Stimulated activated CD4-positive, alpha-beta T cell treated with anti-CD3 and anti-CD28 coated beads, Interleukin-1b, Interleukin-23, amount 100 ng/mL, for 1 hour (primary cell): ENCODE data around the gene PTPMT1.
"Not testable (repeated sequence)": the region's sequence is repeated elsewhere in the genome, so short reads cannot be mapped to it uniquely, and the experiment has no call there.

Experiments used
- DNase-seq, 2 donors: peaks; one replicate each; pipeline ENCODE4 v3.0.0-alpha.2; 2020; ENCODE audit warnings: low read depth in 2 of 2

PTPMT1 gene

DNA sequence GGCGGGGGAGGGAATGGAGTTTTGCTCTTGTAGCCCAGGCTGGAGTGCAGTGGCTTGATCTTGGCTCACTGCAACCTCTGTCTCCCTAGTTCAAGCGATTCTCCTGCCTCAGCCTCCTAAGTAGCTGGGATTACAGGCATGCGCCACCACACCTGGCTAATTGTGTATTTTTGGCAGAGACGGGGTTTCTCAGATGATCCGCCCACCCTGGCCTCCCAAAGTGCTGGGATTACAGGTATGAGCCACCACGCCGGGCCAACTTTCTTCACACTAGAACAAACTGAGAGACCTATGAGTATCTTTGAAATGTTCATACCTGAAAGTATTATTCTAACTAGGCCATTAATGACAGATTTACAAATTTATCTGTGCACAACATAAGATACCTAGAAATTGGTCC lies 19.1 kb upstream of the PTPMT1 start:
- not testable (repeated sequence) for DNase-seq

DNA sequence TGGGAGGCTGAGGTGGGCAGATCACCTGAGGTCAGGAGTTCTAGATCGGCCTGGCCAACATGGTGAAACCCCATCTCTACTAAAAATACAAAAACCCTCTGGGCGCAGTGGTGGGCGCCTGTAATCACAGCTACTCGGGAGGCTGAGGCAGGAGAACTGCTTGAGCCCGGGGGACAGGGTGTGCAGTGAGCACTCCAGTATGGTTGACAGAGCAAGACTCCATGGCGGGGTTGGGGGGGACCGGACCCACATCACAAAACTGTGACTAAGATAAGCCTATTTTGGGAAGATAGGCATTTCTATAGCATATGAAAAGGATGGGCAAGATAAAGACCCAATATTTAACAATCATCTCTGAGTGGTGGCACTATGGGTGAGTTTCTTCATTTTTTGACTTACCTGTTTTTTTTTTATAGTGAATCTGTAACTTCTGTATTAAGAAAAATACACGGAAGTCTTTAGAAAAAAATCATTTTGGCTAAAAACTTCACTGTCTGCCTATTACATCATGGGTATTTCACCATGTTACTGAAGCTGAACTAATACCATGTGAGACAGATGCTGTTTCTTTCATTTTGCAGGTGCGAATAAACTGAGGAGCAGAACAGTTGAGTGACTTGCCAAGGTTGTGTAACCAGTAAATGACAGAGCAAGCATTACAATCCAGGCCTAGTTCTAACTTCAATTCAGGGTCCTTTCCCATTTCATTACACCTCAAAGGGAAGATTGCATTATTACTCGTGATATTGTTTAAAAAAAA lies 14.9 kb upstream of the PTPMT1 start:
- DNase-seq: no peak

DNA sequence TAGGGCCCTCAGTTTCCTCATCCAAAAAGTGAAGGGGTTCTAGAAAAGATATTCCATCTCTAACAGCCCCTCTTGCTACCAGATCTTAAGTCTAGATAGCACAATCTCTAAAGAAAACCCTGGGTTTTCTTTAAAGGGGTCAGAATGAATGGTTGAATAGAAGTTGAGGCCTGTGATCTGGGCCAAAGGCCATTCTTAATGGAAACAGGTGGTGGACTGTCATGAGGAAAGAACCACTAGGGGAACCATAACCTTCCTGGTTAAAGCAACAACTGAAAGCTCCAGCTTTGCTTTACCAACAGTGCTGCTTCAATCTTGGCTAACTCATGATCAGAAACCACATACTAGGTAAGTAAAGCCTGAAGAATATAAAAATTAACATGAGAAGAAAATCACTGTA lies 14.3 kb upstream of the PTPMT1 start:
- DNase-seq: no peak

DNA sequence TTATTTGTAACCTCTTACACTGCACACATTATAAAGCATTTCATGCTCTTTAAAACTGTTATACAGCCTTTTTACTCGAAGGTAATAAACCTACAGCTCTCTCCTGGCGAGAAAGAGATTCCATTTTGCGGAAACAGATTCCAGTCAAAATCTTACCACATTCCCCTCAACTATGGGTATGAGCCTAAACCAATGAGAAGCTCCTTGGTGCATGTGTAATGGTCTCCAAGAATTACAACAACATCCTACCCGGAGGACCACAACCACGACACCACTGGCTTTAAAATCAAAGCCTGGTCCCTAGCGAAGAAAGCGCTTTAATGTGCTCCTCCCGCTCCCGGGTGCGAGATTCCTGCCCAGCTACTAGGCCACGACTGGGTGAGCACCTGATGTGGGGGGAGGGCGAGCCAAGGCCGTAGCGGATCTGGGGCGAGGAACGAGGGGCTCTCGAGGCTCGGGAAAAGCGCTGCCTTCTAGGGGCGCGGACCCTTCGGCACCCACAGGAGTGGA lies 13.3 kb upstream of the PTPMT1 start:
- no peak for DNase-seq

DNA sequence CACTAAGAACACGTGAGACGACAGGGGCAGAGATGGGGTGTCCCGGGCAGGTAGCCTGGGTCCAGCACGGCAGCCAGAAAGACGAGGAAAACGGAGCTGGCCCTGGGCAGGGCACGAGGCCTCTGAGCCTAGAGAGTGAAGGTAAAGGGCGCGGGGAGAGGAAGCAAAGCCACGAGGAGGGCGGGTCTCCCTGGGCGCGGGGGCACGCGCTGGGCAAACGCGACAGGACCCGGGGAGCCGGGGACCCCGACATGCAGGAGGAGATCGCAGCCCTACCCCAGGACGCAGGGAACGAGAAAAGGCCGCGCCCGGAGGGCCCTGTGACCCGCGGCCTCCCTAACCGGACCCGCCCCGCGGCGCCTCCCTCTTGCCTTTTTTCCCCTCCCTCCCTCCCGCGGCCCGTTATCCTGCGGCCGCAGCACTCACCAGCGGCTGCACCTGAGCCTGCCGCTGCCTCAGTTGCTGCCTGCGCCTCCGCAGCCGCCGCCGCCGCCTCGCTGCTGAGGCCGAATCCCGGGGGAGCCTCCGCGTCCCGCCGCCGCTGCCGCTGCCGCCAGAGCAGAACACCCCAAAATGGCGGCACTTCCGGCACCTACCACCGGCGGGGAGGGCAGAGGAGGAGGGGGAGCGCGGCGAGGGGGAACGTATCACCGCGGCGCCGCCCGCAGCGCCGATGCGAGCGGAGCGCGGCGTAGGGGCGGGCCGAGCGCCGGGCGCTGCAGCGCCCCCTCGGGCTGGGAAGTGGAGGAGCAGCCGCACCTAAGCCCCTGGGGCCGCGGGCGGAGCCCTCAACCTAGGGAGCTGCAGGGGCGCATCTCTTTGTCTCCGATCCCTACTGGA lies 12.6 kb upstream of the PTPMT1 start, which contains the start of gene CELF1:
Gene CELF1, minus strand, starts transcription at position 567 of the 840 bp plus-strand sequence. CDS start 53,609 bp downstream, outside the sequence.
- DNase-seq: peak; percentile 79 to 83

DNA sequence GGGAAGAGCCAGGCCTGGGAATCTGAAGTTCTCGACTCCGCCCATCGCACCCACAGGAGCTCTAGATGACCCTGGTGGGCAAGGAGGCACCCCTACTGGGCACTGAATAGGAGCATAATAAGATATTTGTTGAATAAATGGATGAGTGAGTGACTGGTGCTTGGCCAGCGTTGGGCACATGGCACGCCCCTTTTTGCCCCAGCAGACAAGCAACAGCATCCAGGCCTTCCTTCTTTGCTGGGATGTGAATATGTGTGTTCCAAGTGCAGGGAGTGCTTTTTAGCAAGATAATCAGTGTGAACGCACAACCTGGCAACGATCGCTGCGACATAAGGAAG lies 12.0 kb upstream of the PTPMT1 start:
- no peak for DNase-seq

DNA sequence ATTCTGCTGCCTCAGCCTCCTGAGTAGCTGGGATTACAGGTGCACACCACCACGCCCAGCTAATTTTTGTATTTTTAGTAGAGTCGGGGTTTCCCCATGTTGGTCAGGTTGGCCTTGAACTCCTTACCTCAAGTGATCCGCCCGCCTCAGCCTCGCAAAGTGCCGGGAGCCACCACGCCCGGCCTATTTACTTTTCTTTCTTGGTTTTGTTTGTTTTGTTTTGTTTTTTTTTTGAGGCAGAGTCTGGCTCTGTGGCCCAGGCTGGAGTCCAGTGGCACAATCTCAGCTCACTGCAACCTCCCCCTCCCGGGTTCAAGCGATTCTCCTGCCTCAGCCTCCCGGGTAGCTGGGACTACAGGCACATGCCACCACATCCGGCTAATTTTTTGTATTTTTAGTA lies 8.4 kb upstream of the PTPMT1 start:
- DNase-seq: not testable (repeated sequence)

DNA sequence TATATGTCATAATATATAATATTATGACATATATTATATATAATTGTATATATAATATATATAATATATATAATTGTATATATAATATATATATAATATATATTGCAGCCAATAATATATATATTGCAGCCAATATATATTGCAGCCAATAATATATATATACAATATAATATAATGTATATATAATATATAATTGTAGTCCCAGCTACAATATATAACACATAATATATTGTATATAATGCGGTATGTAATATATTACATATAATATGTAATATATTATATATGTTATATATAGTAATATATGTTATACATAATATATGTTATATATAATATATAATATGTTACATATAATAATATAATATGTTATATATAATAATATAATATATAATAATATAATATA lies 6.7 kb upstream of the PTPMT1 start:
- DNase-seq: no peak

DNA sequence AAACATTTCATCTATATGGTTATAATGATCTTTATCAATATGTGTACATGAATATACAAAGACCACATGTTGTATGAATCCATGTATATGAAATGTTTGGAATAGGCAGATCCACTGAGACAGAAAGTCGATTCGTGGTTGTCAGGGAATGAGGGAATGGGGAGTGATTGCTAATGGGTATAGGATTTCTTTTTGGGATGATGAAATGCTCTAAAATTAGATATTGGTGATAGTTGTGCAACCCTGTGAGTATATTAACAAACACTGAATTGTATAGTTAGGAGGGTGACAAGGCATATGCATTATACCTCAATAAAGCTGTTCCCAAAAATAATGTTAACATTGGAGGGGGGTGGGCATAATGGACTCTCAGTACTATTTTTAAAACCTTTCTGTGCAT lies 5.0 kb upstream of the PTPMT1 start:
- no peak for DNase-seq

DNA sequence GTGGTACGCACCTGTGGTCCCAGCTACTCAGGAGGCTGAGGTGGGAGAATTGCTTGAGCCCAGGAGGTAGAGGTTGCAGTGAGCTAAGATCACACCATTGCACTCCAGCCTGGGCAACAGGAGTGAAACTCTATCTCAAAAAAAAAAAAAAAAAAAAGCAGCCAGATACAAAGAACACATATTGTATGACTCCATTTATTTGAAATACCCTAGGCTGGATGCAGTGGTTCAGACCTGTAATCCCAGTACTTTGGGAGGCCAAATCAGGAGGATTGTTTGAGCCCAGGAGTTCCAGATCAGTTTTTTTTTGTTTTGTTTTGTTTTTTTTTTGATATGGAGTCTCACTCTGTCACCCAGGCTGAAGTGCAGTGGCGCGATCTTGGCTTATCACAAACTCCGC lies 3.0 kb upstream of the PTPMT1 start:
- DNase-seq: not testable (repeated sequence)

DNA sequence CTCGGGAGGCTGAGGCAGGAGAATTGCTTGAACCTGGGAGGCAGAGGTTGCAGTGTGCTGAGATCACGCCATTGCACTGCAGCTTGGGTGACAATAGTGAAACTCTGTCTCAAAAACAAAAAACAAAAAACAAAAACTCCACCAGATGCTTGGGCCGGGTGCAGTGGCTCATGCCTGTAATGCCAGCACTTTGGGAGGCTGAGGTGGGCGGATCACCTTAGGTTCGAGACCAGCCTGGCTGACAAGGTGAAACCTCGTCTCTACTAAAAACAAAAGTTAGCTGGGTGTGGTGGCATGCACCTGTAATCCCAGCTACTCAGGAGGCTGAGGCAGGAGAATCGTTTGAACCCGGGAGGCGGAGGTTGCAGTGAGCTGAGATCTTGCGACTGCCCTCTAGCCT lies 1.0 kb upstream of the PTPMT1 start:
- not testable (repeated sequence) for DNase-seq

DNA sequence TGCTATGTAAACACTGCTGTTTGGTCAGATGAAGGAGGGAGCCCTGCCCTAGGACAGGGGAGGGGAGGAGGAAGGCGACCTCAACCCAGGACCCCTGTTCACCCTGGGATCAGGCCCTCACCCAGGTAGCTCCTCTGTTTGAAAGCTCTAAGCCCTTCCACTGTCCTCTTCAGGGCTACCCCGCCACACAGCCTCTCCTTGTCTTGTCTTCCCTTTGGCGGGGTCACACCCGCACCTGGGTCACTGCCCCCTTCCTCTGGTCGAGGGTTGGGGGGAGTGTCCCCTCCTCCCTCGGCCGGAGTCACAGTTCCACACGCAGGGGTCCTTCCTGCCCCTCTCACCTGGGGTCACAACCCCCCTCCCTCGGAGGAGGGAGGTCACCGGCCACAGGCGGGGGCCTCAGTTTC lies 463 bp upstream of the PTPMT1 start:
- DNase-seq: no peak

DNA sequence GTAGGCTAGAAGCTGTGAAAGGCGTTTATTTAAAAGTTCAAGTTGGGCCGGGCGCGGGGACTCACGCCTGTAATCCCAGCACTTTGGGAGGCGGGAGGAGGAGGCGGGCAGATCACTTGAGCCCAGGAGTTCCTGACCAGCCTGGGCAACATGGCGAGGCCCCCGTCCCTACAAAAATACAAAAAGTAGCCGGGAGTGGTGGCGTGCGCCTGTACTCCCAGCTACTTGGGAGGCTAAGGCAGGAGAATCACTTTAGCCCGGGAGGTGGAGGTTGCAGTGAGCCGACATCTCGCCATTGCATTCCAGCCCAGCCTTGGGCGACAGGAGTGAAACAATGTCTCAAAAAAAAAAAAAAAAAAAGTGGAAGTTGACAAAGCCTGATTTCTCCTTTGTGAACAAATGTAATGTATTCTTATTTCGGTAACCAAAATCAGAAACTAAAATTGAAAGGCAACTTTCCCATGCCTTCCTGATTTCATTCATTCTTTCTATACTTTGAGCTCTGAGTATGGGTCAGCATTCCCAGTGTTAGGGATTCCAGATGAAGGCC lies 825 bp downstream of the PTPMT1 start:
- DNase-seq: no peak

DNA sequence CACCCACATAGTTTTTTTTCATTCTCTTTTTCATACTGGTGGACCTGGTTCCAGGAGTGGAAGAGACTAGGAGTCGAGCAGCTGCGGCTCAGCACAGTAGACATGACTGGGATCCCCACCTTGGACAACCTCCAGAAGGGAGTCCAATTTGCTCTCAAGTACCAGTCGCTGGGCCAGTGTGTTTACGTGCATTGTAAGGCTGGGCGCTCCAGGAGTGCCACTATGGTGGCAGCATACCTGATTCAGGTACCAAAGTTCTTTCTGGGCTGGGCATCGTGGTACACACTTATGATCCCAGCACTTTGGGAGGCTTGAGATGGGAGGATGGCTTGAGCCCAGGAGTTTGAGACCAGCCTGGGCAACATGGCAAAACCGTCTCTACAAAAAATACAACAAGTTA lies 4.2 kb downstream of the PTPMT1 start:
- no peak for DNase-seq

DNA sequence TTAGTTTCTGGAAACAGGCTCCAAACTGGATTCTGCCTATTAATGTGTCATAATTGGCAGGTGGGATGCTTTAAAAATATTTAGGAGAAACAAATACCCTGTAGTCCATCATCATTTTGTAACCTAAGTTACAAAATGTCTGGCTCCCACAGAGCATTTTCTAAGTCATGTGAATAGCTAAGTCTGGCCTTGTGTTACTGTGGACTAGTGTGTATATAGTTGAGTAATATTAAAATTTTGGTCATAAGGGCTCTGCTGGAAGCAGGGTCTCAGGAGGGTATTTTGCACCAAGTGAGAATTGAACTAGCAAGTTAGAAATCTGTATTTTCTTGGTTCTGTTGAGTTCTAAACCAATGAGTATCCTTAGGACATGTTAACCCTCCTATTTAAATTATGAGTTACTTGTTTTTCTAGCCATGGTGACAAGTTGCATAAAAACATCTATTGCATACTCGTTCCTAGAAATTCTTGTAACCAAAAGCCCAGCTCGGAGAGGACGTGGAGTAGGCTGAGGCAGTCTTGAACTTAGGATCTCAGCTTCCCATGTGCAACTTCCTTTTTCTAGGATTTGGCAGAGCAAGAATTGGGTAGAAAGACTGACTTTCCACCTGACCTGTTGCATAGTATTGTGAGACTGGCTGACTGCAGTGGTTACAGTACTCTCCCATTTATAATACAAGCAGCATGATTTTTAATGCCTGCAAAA lies 5.4 kb downstream of the PTPMT1 start:
- no peak for DNase-seq

DNA sequence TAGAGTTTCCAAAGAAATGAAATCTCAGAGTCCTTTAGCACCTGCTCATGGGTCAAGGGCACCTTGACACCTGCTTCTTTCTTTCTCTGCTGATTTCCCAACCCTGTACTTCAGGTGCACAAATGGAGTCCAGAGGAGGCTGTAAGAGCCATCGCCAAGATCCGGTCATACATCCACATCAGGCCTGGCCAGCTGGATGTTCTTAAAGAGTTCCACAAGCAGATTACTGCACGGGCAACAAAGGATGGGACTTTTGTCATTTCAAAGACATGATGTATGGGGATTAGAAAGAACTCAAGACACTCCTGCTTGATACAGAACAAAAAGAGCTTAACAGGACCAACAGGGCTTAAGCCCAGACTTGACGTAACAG lies 5.9 kb downstream of the PTPMT1 start:
- DNase-seq: no peak

DNA sequence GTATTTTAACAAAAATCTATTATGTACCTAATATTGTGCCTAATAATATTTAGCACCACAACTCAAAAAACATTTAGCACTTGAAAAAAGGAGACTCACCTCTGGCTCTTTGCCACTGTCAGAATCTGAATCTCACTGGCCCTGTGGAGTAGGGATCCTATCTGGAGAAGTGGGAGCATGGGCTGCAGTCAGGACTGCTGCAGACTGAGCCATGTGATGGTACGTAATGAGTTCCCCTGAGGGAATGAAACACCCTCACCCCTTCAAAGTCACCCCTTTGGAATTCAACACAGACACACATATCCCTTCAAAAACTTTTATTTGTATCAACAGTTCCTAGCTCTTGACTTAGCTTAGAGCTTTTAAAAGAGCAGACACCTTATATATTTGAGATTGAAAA lies 6.5 kb downstream of the PTPMT1 start:
- DNase-seq: no peak

DNA sequence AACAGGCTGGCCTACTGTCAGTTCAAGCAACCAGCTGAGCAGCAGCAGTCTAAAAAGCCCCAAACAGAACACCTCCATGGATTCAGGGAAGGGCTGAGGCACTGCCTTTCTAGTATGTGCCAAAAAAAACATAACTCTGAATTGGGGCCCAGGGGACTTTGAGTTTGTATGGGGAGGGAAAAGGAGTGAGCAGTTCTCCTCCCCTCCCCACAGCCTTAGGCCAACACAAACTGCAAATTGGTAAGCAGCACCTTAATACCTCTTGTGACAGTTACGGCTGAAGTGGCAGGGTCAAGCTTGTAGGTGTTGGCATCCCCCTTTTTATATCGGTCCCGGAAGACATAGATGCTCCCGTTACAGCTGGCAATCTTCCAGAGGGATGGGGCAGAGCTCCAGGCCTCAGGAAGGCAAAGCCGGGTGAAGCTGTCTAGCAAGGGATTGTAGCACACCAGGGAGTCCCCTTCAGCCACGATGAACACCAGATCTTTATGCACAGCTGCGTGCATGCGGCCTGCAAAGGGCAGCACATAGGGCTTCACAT lies 7.4 kb downstream of the PTPMT1 start:
- no peak for DNase-seq

DNA sequence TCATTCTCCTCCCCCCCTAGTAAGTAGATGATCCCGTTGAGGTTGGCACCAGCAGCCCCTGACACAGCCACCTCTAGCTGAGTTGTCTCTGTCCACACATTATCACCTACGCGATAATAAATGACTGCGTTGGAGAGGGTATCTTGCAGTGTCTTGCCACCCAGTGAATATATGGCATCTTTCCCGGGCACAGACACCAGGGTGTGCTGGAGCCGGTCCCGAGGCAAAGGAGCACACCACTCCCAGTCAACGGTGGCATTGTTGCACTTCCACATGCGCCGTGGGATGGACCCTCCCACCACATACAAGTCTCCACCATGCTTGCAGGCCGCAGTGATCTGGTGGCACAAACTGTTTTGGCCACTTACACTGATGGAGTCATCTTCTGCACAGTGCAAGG lies 7.9 kb downstream of the PTPMT1 start:
- DNase-seq: no peak

DNA sequence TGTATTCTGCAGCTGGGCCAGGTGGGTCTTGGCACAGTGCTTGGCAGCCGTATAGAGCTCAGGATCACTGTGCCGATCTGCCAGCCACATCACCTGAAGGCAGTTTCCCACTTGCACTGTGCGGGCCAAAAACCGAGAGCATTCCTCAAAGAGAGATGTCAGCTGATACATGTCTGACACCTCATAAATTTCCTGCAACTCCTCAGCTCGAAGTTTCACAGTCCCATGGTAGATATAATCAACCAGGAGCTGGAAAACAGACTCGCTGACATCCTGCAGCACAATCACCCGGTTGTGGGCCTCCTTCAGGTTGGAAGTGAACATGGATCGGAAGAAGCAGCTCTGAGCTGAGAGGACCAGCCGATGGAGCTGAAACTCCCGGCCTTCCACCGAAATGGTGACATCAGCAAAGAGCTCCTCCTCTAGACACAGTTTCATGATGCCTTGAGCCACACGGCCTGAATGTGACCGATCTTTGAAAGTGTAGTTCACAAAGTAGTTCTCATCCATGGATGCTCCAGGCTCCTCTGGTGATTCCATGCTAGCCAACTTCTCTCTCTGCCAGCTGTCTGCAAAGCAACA lies 12.2 kb downstream of the PTPMT1 start:
- no peak for DNase-seq
